Heart left ventricle (tissue), 16 donors: ENCODE data around the gene PHLDB3. TPM values are rescaled to one million over a fixed set of nuclear protein-coding genes. Genes with fewer than 3 reads are reported as not detected.

Source experiments
- ATAC-seq, 4 donors: fragments of 200-7000 bp; cut with Tn5 transposase; one replicate each; pipeline ENCODE4 v1.9.1; 2020 to 2022; ENCODE audit warnings: moderate library complexity in 4 of 4, mild to moderate bottlenecking in 3 of 4, moderate number of reproducible peaks in 1 of 4
- DNase-seq, 5 donors: peaks; one replicate each; pipeline ENCODE4 v3.0.0-alpha.2; 2020
- H3K27ac ChIP-seq, 12 donors: fragments of 200-600 bp; sonication (generic) in 4 of 12; one replicate each; pipeline versions ENCODE4 v1.5.0 to v1.8.0; 2016 to 2022; ENCODE audit warnings: mild to moderate bottlenecking in 2 of 12
- H3K27me3 ChIP-seq, 9 donors: fragments of 200-600 bp; sonication (generic) in 2 of 9; one replicate each; pipeline versions ENCODE4 v1.5.1 to v1.8.0; 2016 to 2022; ENCODE audit warnings: mild to moderate bottlenecking in 3 of 9
- H3K36me3 ChIP-seq, 9 donors: fragments of 200-600 bp; sonication (generic) in 2 of 9; one replicate each; pipeline versions ENCODE4 v1.5.0 to v1.8.0; 2018 to 2022; ENCODE audit warnings: mild to moderate bottlenecking in 2 of 9
- H3K4me1 ChIP-seq, 12 donors: fragments of 200-600 bp; sonication (generic) in 4 of 12; one replicate each; pipeline versions ENCODE4 v1.5.0 to v1.8.0; 2016 to 2022; ENCODE audit warnings: mild to moderate bottlenecking in 3 of 12
- H3K4me3 ChIP-seq, 12 donors: fragments of 200-600 bp; sonication (generic) in 4 of 12; one replicate each; pipeline versions ENCODE4 v1.5.0 to v1.8.0; 2017 to 2022; ENCODE audit warnings: mild to moderate bottlenecking in 9 of 12, moderate library complexity in 4 of 12
- H3K9me3 ChIP-seq, 12 donors: fragments of 200-600 bp; sonication (generic) in 4 of 12; one replicate each; pipeline versions ENCODE4 v1.5.0 to v1.8.0; 2016 to 2022; ENCODE audit warnings: mild to moderate bottlenecking in 1 of 12
- POLR2A ChIP-seq, 2 donors: fragments of 450-650 bp; IDR thresholded peaks; one replicate each; pipeline ENCODE4 v1.6.1; 2017; ENCODE audit warnings: antibody characterized with exemption in 2 of 2, mild to moderate bottlenecking in 2 of 2, moderate library complexity in 2 of 2
- WGBS, 4 donors: extraction: QIAGEN DNeasy Blood & Tissue Kit in 2 of 4; methylation state at CpG; one replicate each; pipeline versions ENCODE4 v1.1.5 to v1.1.7; 2013 to 2018; 5-methylcytosine and 5-hydroxymethylcytosine counted together
- intact Hi-C, 10 donors: fragments of 100-400 bp; cut with DNase I; formaldehyde crosslinking; loops; one replicate each; pipeline versions ENCODE4 v1.11.1 to v1.14.2; 2022
- polyA plus RNA-seq, 2 donors: library from polyadenylated mRNA; stranded (reverse); fragments of 200-250 nt; gene quantifications; one replicate each; pipeline ENCODE4 v1.2.3, GENCODE V29; 2013
- total RNA-seq, 9 donors: library from RNA; depleted of rRNA in 2 of 9; stranded (reverse); fragments of >200 nt in 2 of 9; fragmentation: NEBNext Ultra II Directional in 3 of 9; extraction: Animal tissue kit (Norgen Biotek cat#: 25700) in 3 of 9; gene quantifications; one replicate each; pipeline versions ENCODE4 v1.1.0 to v1.2.4, GENCODE V29; 2016 to 2023
- TF ChIP-seq, protein P1 (sequence below), 12 donors: fragments of 200-600 bp; sonication (generic) in 4 of 12; IDR thresholded peaks; one replicate each; pipeline versions ENCODE4 v1.5.0 to v1.8.0; 2018 to 2022; ENCODE audit warnings: antibody characterized with exemption in 12 of 12, mild to moderate bottlenecking in 5 of 12
- donor health status: ischemic (EF 13 %, LVEDD 7.1; RV severe dilation, severe dysfunction).
- donor health status: healthy with polysubstance abuse.
- donor health status: DM: no; HTN: yes; CAD: no.
- donor health status: DM: no; HTN: no; CAD: no.
- donor health status: ischemic (EF 25% LVEDD 6.9; RV normal size, moderate dysfunction).
- donor health status: ischemic (EF 25% LVEDD 5.7; RV mildly dilated, moderate dysfunction).
- donor health status: healthy.
- donor health status: DM: yes; HTN: yes; CAD: no.
- donor health status: ischemic (EF 35%, LVEDD 5.7; RV mildly dilated, moderate dysfunction).
- donor health status: nonischemic (EF 11% LVEDD 7.7; RV severe dilation, severe dysfunction).
- donor health status: DM: yes; HTN: yes; CAD: no.
- donor health status: PGD.
- donor health status: ischemic (EF 29% LVEDD 5.4; RV normal size, mild dysfunction).
- donor health status: nonischemic (EF 23%, LVEDD 6.1; RV moderate dilation, normal function).

The PHLDB3 gene
- total and polyA plus RNA-seq, 11 donors: 2.4 to 11.6 (median 5.7) TPM

DNA sequence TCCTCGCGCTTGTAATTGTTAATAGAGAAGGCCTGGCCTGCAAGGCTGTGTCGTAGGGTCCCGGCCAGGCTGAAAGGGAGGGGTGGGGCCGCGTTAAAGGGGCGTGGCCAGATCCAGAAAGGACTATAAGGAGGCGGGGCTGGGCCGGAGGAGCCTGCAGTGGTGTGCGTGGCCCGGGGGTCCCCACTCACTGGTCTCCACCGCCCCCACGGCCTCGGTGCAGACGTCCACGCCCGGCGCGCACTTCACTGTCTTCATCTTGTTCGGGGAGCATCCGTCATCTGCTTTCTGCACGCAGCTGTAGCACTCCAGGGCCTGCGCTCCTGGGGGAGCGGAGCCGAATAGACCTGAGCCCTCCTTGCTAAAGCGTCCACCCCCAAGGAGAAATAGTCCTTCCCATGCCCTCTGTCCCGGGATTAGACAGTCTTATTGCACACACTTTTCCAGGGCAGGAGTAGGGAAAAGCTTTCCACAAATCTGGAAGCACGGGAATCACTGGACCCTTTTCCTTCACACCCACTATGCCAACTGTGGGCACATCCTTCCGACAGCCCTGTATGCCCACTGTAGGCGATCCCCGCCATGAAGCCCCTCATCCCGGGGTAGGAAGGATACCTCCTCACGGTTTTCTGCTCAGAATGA, 40.3 kb downstream of the PHLDB3 start:
- Histone ChIP-seq H3K27ac (peak overlapping the region in 11 of 12 donors; percentile 71 to 92 (median 80)), H3K4me1 (peaks cover 0 to 21% (median 9%) of the 10 kb centered on the region in 12 donors), H3K4me3 (peak overlapping the region; percentile 34 to 83 (median 68)), H3K36me3 (no peaks in the 10 kb centered on the region), H3K27me3 (peaks cover 0 to 6% (median 0%) of the 10 kb centered on the region in 9 donors), H3K9me3 (no peaks in the 10 kb centered on the region)
- intact Hi-C loops: loop anchor here in 7 of 10 donors (5.0 kb wide), 2 partner anchors 38 to 58 kb away; partner anchors contain the start of gene PHLDB3 (in 7 of the 7)
- WGBS, 4 donors: 9 to 16% (median 12%) methylated on average over 27 to 33 of the region's 33 CpGs
- TF ChIP-seq, protein P1, sequence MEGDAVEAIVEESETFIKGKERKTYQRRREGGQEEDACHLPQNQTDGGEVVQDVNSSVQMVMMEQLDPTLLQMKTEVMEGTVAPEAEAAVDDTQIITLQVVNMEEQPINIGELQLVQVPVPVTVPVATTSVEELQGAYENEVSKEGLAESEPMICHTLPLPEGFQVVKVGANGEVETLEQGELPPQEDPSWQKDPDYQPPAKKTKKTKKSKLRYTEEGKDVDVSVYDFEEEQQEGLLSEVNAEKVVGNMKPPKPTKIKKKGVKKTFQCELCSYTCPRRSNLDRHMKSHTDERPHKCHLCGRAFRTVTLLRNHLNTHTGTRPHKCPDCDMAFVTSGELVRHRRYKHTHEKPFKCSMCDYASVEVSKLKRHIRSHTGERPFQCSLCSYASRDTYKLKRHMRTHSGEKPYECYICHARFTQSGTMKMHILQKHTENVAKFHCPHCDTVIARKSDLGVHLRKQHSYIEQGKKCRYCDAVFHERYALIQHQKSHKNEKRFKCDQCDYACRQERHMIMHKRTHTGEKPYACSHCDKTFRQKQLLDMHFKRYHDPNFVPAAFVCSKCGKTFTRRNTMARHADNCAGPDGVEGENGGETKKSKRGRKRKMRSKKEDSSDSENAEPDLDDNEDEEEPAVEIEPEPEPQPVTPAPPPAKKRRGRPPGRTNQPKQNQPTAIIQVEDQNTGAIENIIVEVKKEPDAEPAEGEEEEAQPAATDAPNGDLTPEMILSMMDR (IDR thresholded peaks at IDR 0.05): no peak
- TF ChIP-seq POLR2A (IDR thresholded peaks at IDR 0.05): no peak
- ATAC-seq: peak; percentile 72 to 76 (median 74)
- peak in 4 of 5 donors; percentile 77 to 85 (median 84) for DNase-seq

- ATAC-seq: peak; percentile 94 to 96 (median 95)
- H3K27ac ChIP-seq: peak overlapping the region in 11 of 12 donors; percentile 71 to 92 (median 80)
- peaks cover 0 to 6% (median 0%) of the 10 kb centered on the region in 9 donors for H3K27me3 ChIP-seq
- TF ChIP-seq, protein P1 (IDR thresholded peaks at IDR 0.05): no peak
- TF ChIP-seq POLR2A (IDR thresholded peaks at IDR 0.05): no peak
- no peaks in the 10 kb centered on the region for H3K9me3 ChIP-seq
- intact Hi-C loops: loop anchor here in 8 of 10 donors (1.0 to 5.0 kb wide), 4 partner anchors 12 to 59 kb away; partner anchors contain the start of gene PHLDB3 (in 8 of the 8)
- H3K4me3 ChIP-seq: peak overlapping the region; percentile 34 to 83 (median 68)
- no peaks in the 10 kb centered on the region for H3K36me3 ChIP-seq
- peaks cover 0 to 21% (median 9%) of the 10 kb centered on the region in 12 donors for H3K4me1 ChIP-seq
- peak; percentile 96 to 98 (median 97) for DNase-seq
- 0 to 1% (median 1%) methylated on average over 27 to 57 of the region's 57 CpGs for WGBS, 4 donors
These were observed 41.0 kb downstream of the PHLDB3 start for GRCh38 chr19:43463381-43464133.

DNA sequence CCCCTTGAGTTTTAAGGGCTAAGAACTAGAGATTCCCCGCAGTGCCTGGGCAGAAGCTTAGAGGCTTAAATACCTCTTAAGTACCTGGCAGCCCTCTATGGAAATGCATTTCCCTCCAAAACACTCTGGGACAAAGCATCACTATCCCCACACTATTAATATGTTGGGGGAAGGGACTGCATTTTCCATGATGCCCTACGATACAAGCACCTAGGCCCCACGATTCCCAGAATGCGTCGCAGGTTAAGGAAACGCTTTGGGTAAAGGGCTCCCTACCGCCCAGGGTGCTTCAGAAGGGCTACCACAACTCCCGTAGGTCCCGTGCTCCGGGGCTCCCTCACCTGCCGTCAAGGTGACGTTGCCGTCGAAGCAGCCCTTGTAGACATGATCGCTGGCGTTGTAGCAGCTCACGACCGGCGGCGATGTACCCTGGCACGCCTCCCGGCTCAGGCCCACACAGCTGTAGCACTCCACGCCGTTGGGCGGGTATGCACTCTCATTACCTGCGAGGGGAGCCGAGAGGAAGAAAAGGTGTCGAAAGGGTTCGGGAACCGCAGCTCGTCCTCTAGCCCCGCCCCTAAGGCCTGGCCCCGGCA, 41.7 kb downstream of the PHLDB3 start:
- TF ChIP-seq, protein P1 (IDR thresholded peaks at IDR 0.05): no peak
- no peak for TF ChIP-seq POLR2A (IDR thresholded peaks at IDR 0.05)
- ATAC-seq: no peak
- H3K4me3 ChIP-seq: peak overlapping the region; percentile 34 to 83 (median 68)
- H3K27me3 ChIP-seq: peaks cover 0 to 6% (median 0%) of the 10 kb centered on the region in 9 donors
- DNase-seq: no peak
- no peaks in the 10 kb centered on the region for H3K9me3 ChIP-seq
- no peaks in the 10 kb centered on the region for H3K36me3 ChIP-seq
- intact Hi-C loops: loop anchor here in 8 of 10 donors (1.0 to 5.0 kb wide), 4 partner anchors 12 to 59 kb away; partner anchors contain the start of gene PHLDB3 (in 8 of the 8)
- WGBS, 4 donors: 9 to 33% (median 12%) methylated on average over 12 to 33 of the region's 33 CpGs
- peaks cover 0 to 21% (median 9%) of the 10 kb centered on the region in 12 donors for H3K4me1 ChIP-seq
- H3K27ac ChIP-seq: peak overlapping the region in 7 of 12 donors; percentile 8 to 92 (median 80)
